LNCAP (cell line): ENCODE measurements around the gene POP7.

Source experiments
- TF ChIP-seq, protein P1 (sequence below): fragments of 450-650 bp; IDR thresholded peaks from 2 replicates; pipeline ENCODE4 v1.5.1; 2017; ENCODE audit warnings: mild to moderate bottlenecking

Gene POP7

DNA sequence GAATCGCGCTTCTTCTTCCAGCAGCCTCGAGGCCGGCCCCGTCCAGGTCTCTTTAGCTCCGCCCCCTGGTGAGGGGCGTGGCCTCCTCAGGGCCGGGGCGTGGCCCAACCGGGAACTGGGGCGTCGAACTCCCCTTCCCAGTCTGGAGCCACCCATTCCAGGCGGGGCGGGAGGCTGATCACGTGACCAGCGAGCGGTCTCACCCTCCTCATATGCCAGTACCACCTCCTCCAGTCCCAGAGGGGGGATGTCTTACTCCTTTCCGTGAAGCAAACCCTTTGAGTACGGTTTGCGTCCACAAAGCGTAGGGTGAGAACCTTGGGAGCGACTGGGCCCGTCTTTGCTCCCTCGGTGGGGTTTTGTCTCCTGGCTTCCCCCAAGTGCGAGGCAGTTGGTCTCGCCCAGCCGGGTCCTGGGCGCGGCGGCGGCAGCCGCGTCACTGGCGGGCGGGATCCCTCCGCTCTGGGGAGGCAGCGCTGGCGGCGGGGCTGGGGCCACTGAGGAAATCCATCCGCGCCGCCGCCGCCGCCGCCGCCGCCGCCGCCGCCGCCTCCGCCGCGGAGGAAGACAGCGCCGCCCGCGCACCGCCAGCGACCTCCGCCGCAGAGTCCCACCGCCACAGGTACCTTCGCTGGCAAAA lies 32.5 kb upstream of the POP7 start, which contains the start of gene GNB2:
Gene GNB2 (plus strand): TSS at position 439 of the 640 bp plus-strand sequence. CDS start 2,526 bp downstream, outside the sequence.
- TF ChIP-seq, protein P1, sequence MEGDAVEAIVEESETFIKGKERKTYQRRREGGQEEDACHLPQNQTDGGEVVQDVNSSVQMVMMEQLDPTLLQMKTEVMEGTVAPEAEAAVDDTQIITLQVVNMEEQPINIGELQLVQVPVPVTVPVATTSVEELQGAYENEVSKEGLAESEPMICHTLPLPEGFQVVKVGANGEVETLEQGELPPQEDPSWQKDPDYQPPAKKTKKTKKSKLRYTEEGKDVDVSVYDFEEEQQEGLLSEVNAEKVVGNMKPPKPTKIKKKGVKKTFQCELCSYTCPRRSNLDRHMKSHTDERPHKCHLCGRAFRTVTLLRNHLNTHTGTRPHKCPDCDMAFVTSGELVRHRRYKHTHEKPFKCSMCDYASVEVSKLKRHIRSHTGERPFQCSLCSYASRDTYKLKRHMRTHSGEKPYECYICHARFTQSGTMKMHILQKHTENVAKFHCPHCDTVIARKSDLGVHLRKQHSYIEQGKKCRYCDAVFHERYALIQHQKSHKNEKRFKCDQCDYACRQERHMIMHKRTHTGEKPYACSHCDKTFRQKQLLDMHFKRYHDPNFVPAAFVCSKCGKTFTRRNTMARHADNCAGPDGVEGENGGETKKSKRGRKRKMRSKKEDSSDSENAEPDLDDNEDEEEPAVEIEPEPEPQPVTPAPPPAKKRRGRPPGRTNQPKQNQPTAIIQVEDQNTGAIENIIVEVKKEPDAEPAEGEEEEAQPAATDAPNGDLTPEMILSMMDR = no peak

- TF ChIP-seq, protein P1 = no peak
These were observed 31.9 kb upstream of the POP7 start for GRCh38 chr7:100673942-100674410.

DNA sequence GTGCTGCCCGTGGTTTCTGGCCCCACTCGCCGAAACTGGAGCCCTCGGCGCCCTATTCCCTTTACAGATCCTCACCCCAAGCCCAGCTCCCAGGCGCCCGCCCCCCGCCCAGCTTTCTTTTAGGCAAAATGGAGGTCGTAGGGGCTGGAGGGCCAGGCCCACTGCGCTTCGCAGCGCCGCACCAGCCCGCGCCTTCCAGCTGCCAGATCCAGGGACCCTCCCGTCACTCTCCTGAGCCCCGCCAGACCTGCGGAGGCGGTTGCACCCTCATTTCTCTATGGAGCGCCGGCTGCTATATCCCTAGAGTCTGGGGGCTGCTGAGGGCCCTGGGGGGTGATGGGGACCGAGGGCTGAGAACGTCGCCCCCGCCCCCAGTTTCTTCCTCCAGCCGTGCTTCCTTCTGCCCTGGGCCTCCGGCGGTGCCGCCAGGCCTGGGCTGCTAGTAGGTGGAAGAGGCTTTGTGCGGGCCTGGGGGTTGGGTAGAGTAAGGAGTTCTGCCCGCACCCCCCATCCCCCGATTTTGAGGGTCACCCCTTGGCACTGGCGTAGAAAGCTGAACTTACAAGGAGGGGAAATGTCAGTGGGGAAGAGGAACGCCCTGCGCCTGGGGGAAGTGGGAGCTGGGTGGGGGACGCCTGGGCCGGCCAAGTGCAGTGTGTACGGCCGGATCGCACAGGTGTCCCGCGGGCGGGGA lies 31.4 kb upstream of the POP7 start:
- TF ChIP-seq, protein P1 = no peak

DNA sequence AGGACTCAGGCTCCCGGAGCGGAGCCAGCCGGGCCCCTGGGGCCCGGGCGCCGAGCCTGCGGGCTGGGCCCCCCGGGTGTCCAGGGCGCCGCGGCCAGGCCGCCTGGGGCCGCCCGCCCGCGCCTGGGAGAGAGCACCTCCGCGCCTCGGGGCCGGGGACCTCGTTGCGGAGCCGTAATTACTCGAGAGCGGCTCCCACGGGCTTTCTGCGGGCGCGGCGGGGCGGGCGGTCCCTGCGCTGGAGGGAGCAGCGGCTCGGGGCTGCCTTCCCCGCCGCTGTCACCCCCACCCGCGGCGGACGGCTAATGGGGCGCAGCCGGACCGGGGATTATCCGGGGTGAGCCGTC lies 30.8 kb upstream of the POP7 start:
- TF ChIP-seq, protein P1 = no peak

DNA sequence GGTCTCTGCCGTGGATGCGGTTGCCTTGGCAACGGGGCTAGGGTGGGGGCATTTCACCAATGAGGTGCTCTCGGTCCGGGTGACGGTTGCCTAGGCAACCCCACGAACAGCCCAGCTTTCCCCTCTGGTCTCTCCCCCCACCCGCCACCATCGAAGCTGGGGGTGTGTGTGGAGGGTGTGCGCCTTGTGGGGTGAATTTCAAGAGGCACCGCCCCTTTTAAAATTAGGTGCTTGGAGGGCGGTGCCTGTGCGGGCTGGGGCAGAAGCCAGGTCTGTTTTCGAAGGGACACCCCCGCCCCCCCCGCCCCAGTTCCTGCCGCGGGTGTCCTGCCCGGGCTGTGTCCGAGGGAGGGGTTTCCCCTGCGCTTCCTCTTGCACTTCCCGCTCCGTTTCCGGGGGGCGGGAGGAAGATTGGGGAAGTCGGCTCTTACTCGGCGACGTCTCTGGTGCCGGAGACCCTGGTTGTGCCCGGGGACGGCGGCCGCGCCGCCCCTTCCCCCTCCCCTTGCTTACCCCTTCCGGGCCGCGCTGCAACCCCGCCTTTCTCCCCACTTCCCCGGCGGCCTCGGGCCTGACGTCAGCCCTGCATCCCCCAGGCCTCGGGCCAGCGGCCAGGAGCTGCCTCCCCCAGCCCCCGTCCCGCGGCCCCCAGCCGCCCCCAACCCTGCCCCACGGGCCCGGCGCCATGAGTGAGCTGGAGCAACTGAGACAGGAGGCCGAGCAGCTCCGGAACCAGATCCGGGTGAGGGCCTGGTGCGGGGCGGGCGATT lies 30.2 kb upstream of the POP7 start:
- TF ChIP-seq, protein P1 = no peak

DNA sequence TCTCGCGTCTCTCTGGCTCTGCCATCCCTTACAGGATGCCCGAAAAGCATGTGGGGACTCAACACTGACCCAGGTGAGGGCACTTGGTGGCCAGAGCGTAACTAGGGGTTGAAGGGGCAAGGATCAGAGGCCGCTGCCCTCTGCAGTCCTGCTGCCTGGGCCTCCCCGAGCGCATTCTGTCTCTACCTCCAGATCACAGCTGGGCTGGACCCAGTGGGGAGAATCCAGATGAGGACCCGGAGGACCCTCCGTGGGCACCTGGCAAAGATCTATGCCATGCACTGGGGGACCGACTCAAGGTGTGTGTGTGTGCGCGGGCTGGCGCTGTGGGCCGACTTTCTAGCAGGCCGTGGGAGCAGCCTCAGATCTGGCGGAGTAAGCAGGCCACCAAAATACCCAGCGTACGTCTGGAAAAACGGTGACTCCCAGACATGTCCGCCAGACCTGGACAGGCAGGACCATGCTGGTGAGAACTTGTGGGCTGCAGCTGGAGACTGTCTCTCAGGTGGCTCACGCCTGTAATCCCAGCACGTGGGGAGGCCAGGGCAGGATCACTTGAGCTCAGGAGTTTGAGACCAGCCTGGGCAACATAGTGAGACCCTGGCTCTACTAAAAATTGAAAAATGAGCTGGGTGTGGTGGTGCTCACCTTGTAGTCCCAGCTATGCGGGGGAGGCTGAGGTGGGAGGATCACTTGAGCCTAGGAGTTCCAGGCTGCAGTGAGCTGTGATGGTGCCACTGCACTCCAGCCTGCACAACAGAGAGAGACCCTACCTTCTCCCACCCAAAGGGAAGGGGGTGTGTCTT lies 29.2 kb upstream of the POP7 start:
- TF ChIP-seq, protein P1 = no peak
